Neural cell (in vitro differentiated cells): ENCODE measurements around the gene ZNF814. TPM values are rescaled to one million over a fixed set of nuclear protein-coding genes. Genes with fewer than 3 reads are reported as not detected.

ENCODE experiments used
- H2AFZ ChIP-seq: fragments of 200-600, 300-800 bp; sonication (generic), shearing (Covaris generic); 2 replicates; pipeline ENCODE4 v1.6.0; 2014; ENCODE audit warnings: low read depth, mild to moderate bottlenecking, antibody characterized with exemption, low read length, moderate library complexity
- H3F3A ChIP-seq: fragments of 200-600 bp; shearing (Covaris generic); 2 replicates; pipeline ENCODE4 v1.6.1; 2016; ENCODE audit warnings: mild to moderate bottlenecking, moderate library complexity, mixed read lengths, antibody characterized with exemption, low read length; ENCODE audit not compliant: insufficient read depth, poor library complexity, severe bottlenecking
- H3K27ac ChIP-seq: fragments of 200-600, 300-800 bp; sonication (generic), shearing (Covaris generic); 2 replicates; pipeline ENCODE4 v1.5.1; 2014; ENCODE audit warnings: mild to moderate bottlenecking, low read length, moderate library complexity
- H3K27me3 ChIP-seq: fragments of 300-800, 200-600 bp; sonication (generic), shearing (Covaris generic); 2 replicates; pipeline ENCODE4 v1.6.0; 2014; ENCODE audit warnings: mild to moderate bottlenecking, low read depth, low read length, moderate library complexity; ENCODE audit not compliant: insufficient read depth
- H3K36me3 ChIP-seq: fragments of 300-800, 200-600 bp; sonication (generic), shearing (Covaris generic); 2 replicates; pipeline ENCODE4 v1.5.1; 2014; ENCODE audit warnings: mild to moderate bottlenecking, antibody characterized with exemption, low read length, moderate library complexity; ENCODE audit not compliant: insufficient read depth
- H3K4me2 ChIP-seq: fragments of 300-800, 200-600 bp; sonication (generic), shearing (Covaris generic); 2 replicates; pipeline ENCODE4 v1.6.0; 2014; ENCODE audit warnings: mild to moderate bottlenecking, low read length
- H3K4me3 ChIP-seq: fragments of 300-800, 200-600 bp; sonication (generic), shearing (Covaris generic); 2 replicates; pipeline ENCODE4 v1.5.1; 2014; ENCODE audit warnings: mild to moderate bottlenecking, low read length, moderate library complexity
- H3K79me2 ChIP-seq: fragments of 200-600 bp; shearing (Covaris generic); replicated peaks from 2 replicates; pipeline ENCODE4 v1.6.0; 2014; ENCODE audit warnings: mild to moderate bottlenecking, low read length, moderate library complexity; ENCODE audit not compliant: insufficient read depth
- H3K9ac ChIP-seq: fragments of 300-800, 200-600 bp; sonication (generic), shearing (Covaris generic); 2 replicates; pipeline ENCODE4 v1.6.1; 2016; ENCODE audit warnings: mild to moderate bottlenecking, low read length, mixed read lengths
- H3K9me2 ChIP-seq: fragments of 200-600 bp; shearing (Covaris generic); 2 replicates; pipeline ENCODE4 v1.6.1; 2016; ENCODE audit warnings: mild to moderate bottlenecking, low read length, mixed read lengths; ENCODE audit not compliant: insufficient read depth
- H3K9me3 ChIP-seq: fragments of 200-600, 300-800 bp; sonication (generic), shearing (Covaris generic); 2 replicates; pipeline ENCODE4 v1.6.1; 2016; ENCODE audit warnings: mild to moderate bottlenecking, mixed run types, low read length, moderate library complexity, mixed read lengths
- H4K20me1 ChIP-seq: fragments of 200-600 bp; shearing (Covaris generic); 2 replicates; pipeline ENCODE4 v1.6.1; 2016; ENCODE audit warnings: mild to moderate bottlenecking, mixed run types; ENCODE audit not compliant: insufficient read depth
- CTCF ChIP-seq: fragments of 450-650 bp; IDR thresholded peaks from 2 replicates; pipeline ENCODE4 v1.5.1; 2014; ENCODE audit warnings: antibody characterized with exemption, mild to moderate bottlenecking, moderate library complexity; ENCODE audit not compliant: poor library complexity, severe bottlenecking
- EP300 ChIP-seq: fragments of 450-650 bp; conservative IDR thresholded peaks from 2 replicates; pipeline ENCODE4 v1.6.1; 2014; ENCODE audit warnings: antibody characterized with exemption, mild to moderate bottlenecking, moderate library complexity; ENCODE audit not compliant: poor library complexity, severe bottlenecking
- EZH2 ChIP-seq: fragments of 200-600, 300-800 bp; shearing (Covaris generic), sonication (generic); IDR thresholded peaks from 2 replicates; pipeline ENCODE4 v1.6.1; 2014; ENCODE audit warnings: antibody characterized with exemption, low read length, borderline replicate concordance, mild to moderate bottlenecking; ENCODE audit not compliant: insufficient read depth, poor library complexity, severe bottlenecking
- MXI1 ChIP-seq: fragments of 450-650 bp; conservative IDR thresholded peaks from 2 replicates; pipeline ENCODE4 v1.6.1; 2014; ENCODE audit warnings: antibody characterized with exemption, mild to moderate bottlenecking; ENCODE audit not compliant: poor library complexity, severe bottlenecking
- POLR2AphosphoS5 ChIP-seq: IDR thresholded peaks from 2 replicates; pipeline ENCODE4 v1.6.1; 2012
- RAD21 ChIP-seq: fragments of 450-650 bp; conservative IDR thresholded peaks from 2 replicates; pipeline ENCODE4 v1.6.1; 2014; ENCODE audit warnings: antibody characterized with exemption, mild to moderate bottlenecking, moderate library complexity
- REST ChIP-seq: IDR thresholded peaks from 2 replicates; pipeline ENCODE4 v1.6.1; 2012; ENCODE audit warnings: borderline replicate concordance
- SMC3 ChIP-seq: fragments of 450-650 bp; conservative IDR thresholded peaks from 2 replicates; pipeline ENCODE4 v1.6.1; 2014; ENCODE audit warnings: antibody characterized with exemption, mild to moderate bottlenecking, moderate library complexity; ENCODE audit not compliant: poor library complexity
- TAF1 ChIP-seq: IDR thresholded peaks from 2 replicates; pipeline ENCODE4 v1.6.1; 2012; ENCODE audit warnings: low read depth
- polyA plus RNA-seq: library from polyadenylated mRNA; depleted of rRNA; stranded (reverse); fragments of >200 nt; gene quantifications from 2 replicates; pipeline ENCODE4 v1.2.3, GENCODE V29; 2014

ZNF814 gene
- polyA plus RNA-seq, 1 donor from 2014 or later = 17.7 TPM

- TF ChIP-seq SMC3 (no peak), EZH2 (no peak), CTCF (no peak), TAF1 (no peak), RAD21 (no peak), EP300 (no peak)
- no peaks in the 10 kb centered on the region for H4K20me1 ChIP-seq
- H3K9ac ChIP-seq = no peak overlapping the region
- no peaks in the 10 kb centered on the region for H3K27me3 ChIP-seq
- H3F3A ChIP-seq = no peaks in the 10 kb centered on the region
- no peaks in the 10 kb centered on the region for H3K9me3 ChIP-seq
- no peak overlapping the region for H2AFZ ChIP-seq
- no peaks in the 10 kb centered on the region for H3K36me3 ChIP-seq
- H3K4me2 ChIP-seq = no peak overlapping the region
- no peak overlapping the region for H3K4me3 ChIP-seq
- H3K9me2 ChIP-seq = no peaks in the 10 kb centered on the region
- H3K79me2 ChIP-seq = no peaks in the 10 kb centered on the region
- H3K27ac ChIP-seq = no peak overlapping the region
Measured at GRCh38 chr19:57907394-57907793, 18.6 kb upstream of the ZNF814 start.

- Histone ChIP-seq H3F3A (no peaks in the 10 kb centered on the region), H3K4me3 (no peak overlapping the region), H3K79me2 (no peaks in the 10 kb centered on the region), H3K9me2 (no peaks in the 10 kb centered on the region), H4K20me1 (no peaks in the 10 kb centered on the region), H3K9ac (no peak overlapping the region), H3K27ac (no peak overlapping the region), H3K27me3 (no peaks in the 10 kb centered on the region), H3K4me2 (no peak overlapping the region), H3K36me3 (no peaks in the 10 kb centered on the region), H3K9me3 (no peaks in the 10 kb centered on the region), H2AFZ (no peak overlapping the region)
- TF ChIP-seq CTCF (no peak), EP300 (no peak), RAD21 (no peak), EZH2 (no peak), SMC3 (no peak), REST (no peak), TAF1 (no peak), MXI1 (no peak), POLR2AphosphoS5 (no peak)
Measured at GRCh38 chr19:57905258-57905657, 16.4 kb upstream of the ZNF814 start.
